Stomach (tissue), 4 donors: Measurements from ENCODE around the gene ZNF597.

ENCODE experiments used
- POLR2AphosphoS5 ChIP-seq, 3 donors: sonication (generic); formaldehyde crosslinking; IDR thresholded peaks; one replicate each; pipeline ENCODE4 v1.6.1; 2016; ENCODE audit warnings: antibody characterized with exemption in 3 of 3
- TF ChIP-seq, protein P1 (sequence below), 7 experiments: fragments of 450-650 bp in 4 of 7; fragments of 200-600 bp in 3 of 7; sonication (generic) in 3 of 7; IDR thresholded peaks; one replicate each; pipeline ENCODE4 v1.5.1; 2016 to 2019; ENCODE audit warnings: antibody characterized with exemption in 7 of 7, control low read depth in 2 of 7, mild to moderate bottlenecking in 1 of 7

DNA sequence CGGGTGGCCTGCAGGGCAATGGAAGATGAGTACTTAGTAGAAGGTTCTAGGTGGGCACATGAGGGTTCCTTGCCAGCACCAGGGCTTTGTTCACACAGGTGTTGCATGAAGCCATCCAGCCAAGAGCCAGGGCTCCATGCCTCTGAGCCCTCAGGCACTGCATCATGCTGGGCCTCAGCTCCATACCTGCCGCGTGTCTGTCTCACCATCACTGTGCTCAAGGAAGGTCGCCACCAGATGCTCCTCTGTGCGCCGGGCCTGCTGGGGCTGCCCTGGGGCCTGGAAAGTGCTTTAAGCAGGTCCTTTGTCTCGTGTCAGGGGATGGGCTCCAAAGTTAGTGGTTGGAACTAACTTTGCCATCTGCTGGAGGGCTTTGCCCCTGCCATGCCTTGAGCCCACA lies 26.4 kb upstream of the ZNF597 start:
- TF ChIP-seq, protein P1, sequence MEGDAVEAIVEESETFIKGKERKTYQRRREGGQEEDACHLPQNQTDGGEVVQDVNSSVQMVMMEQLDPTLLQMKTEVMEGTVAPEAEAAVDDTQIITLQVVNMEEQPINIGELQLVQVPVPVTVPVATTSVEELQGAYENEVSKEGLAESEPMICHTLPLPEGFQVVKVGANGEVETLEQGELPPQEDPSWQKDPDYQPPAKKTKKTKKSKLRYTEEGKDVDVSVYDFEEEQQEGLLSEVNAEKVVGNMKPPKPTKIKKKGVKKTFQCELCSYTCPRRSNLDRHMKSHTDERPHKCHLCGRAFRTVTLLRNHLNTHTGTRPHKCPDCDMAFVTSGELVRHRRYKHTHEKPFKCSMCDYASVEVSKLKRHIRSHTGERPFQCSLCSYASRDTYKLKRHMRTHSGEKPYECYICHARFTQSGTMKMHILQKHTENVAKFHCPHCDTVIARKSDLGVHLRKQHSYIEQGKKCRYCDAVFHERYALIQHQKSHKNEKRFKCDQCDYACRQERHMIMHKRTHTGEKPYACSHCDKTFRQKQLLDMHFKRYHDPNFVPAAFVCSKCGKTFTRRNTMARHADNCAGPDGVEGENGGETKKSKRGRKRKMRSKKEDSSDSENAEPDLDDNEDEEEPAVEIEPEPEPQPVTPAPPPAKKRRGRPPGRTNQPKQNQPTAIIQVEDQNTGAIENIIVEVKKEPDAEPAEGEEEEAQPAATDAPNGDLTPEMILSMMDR (IDR thresholded peaks at IDR 0.05) = no peak
- no peak for TF ChIP-seq POLR2AphosphoS5 (IDR thresholded peaks at IDR 0.05)
